Neutrophil (primary cell): Measurements from ENCODE around the gene RGL2.
"Not testable (repeated sequence)": the region's sequence is repeated elsewhere in the genome, so short reads cannot be mapped to it uniquely, and the experiment has no call there.

Experiments used
- H3K27ac ChIP-seq: fragments of 200-600 bp; sonication (generic); 2 replicates; pipeline ENCODE4 v1.5.1; 2016; ENCODE audit warnings: mild to moderate bottlenecking, moderate library complexity
- H3K27me3 ChIP-seq: fragments of 200-600 bp; sonication (generic); 2 replicates; pipeline ENCODE4 v1.6.0; 2016; ENCODE audit warnings: mild to moderate bottlenecking
- H3K36me3 ChIP-seq: fragments of 200-600 bp; sonication (generic); 2 replicates; pipeline ENCODE4 v1.5.1; 2017
- H3K4me1 ChIP-seq, 2 experiments: fragments of 200-600 bp in 1 of 2; sonication (generic) in 1 of 2; 1 replicate in 1 of 2; 2 replicates in 1 of 2; pipeline versions ENCODE4 v1.5.1 to v1.6.1; 2013 to 2016; ENCODE audit warnings: low read depth in 1 of 2, low read length in 1 of 2, mild to moderate bottlenecking in 1 of 2, moderate library complexity in 1 of 2; ENCODE audit not compliant: control insufficient read depth in 1 of 2, insufficient read depth in 1 of 2
- H3K4me3 ChIP-seq, 2 experiments: fragments of 200-600 bp in 1 of 2; sonication (generic) in 1 of 2; 1 replicate in 1 of 2; 2 replicates in 1 of 2; pipeline ENCODE4 v1.5.1; 2013 to 2016; ENCODE audit warnings: low read depth in 1 of 2, low read length in 1 of 2, mild to moderate bottlenecking in 1 of 2, moderate library complexity in 1 of 2
- H3K9me3 ChIP-seq: fragments of 200-600 bp; sonication (generic); 2 replicates; pipeline ENCODE4 v1.5.1; 2016
- CTCF ChIP-seq: fragments of 200-600 bp; sonication (generic); IDR thresholded peaks from 2 replicates; pipeline ENCODE4 v1.5.1; 2016; ENCODE audit warnings: antibody characterized with exemption

RGL2 gene

GRCh38 chr6:33271117-33271467, 27.6 kb downstream of the RGL2 start:
- H3K9me3 ChIP-seq, result no peaks in the 10 kb centered on the region
- no peak for TF ChIP-seq CTCF
- H3K4me1 ChIP-seq, result peaks cover 21 to 27% of the 10 kb centered on the region in 2 experiments
- H3K36me3 ChIP-seq, result peaks cover 30% of the 10 kb centered on the region
- peak overlapping the region; percentile 96 for H3K27ac ChIP-seq
- H3K4me3 ChIP-seq, result peak overlapping the region; percentile 73 to 87
- H3K27me3 ChIP-seq, result no peaks in the 10 kb centered on the region

GRCh38 chr6:33264015-33264414, 34.7 kb downstream of the RGL2 start:
- Histone ChIP-seq H3K36me3 (peaks cover 91% of the 10 kb centered on the region), H3K4me1 (no peaks in the 10 kb centered on the region), H3K4me3 (no peak overlapping the region), H3K9me3 (no peaks in the 10 kb centered on the region), H3K27me3 (no peaks in the 10 kb centered on the region), H3K27ac (no peak overlapping the region)
- TF ChIP-seq CTCF, result no peak

- not testable (repeated sequence) for H3K9me3 ChIP-seq, H3K4me3 ChIP-seq, H3K27me3 ChIP-seq, H3K27ac ChIP-seq, H3K4me1 ChIP-seq
- peaks cover 84% of the 10 kb centered on the region for H3K36me3 ChIP-seq
Measured at GRCh38 chr6:33262490-33262889, 36.3 kb downstream of the RGL2 start.

- H3K27ac ChIP-seq, result no peak overlapping the region
Measured at GRCh38 chr6:33259032-33259431, 39.7 kb downstream of the RGL2 start.

GRCh38 chr6:33254591-33254990, 44.2 kb downstream of the RGL2 start:
- H3K27me3 ChIP-seq, result no peaks in the 10 kb centered on the region
- H3K27ac ChIP-seq, result no peak overlapping the region
- no peak for TF ChIP-seq CTCF
- H3K4me3 ChIP-seq, result no peak overlapping the region
- no peaks in the 10 kb centered on the region for H3K9me3 ChIP-seq
- H3K4me1 ChIP-seq, result peaks cover 6% of the 10 kb centered on the region in 2 experiments
- peaks cover 23% of the 10 kb centered on the region for H3K36me3 ChIP-seq

More at GRCh38 chr6:33259032-33259431, 39.7 kb downstream of the RGL2 start:
- TF ChIP-seq CTCF, result no peak
- Histone ChIP-seq H3K9me3 (no peaks in the 10 kb centered on the region), H3K4me1 (no peaks in the 10 kb centered on the region), H3K36me3 (peaks cover 55% of the 10 kb centered on the region), H3K27me3 (no peaks in the 10 kb centered on the region), H3K4me3 (no peak overlapping the region)

- peaks cover 4% of the 10 kb centered on the region for H3K27me3 ChIP-seq
- H3K9me3 ChIP-seq, result no peaks in the 10 kb centered on the region
- peaks cover 12% of the 10 kb centered on the region for H3K36me3 ChIP-seq
- H3K4me3 ChIP-seq, result no peak overlapping the region
- no peak overlapping the region for H3K27ac ChIP-seq
- peaks cover 22 to 24% of the 10 kb centered on the region in 2 experiments for H3K4me1 ChIP-seq
- TF ChIP-seq CTCF, result no peak
Measured at GRCh38 chr6:33252759-33253158, 46.0 kb downstream of the RGL2 start.
